GM19455 (cell line): ENCODE measurements around the gene PEPD.
"Not testable (repeated sequence)": the region's sequence is repeated elsewhere in the genome, so short reads cannot be mapped to it uniquely, and the experiment has no call there.

Experiments
- ATAC-seq: cut with Tn5 transposase; IDR thresholded peaks from one replicate; pipeline ENCODE4 v1.9.1; 2021; ENCODE audit not compliant: unreplicated experiment

Gene PEPD

GRCh38 chr19:33499671-33500506 lies 21.7 kb downstream of the PEPD start:
- no peak for ATAC-seq

DNA sequence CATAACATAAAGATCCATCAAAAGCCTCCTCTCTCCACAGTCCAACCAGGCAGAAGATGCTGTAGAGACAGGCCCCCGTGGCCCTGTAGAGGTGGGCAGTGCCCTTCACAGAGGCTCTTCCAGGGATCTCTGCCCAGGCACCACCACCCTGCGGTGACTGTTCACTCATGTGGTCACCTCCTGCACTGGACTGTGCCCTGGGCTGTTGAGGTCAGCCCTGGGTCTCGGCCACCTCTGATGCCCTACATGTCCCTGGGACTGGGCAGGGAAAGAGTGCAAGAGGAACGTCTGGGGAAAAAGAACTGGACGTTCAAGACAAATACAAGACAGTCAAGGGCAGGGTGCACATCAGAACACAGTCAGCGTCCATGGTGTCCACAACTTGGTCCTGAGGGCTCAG lies 22.3 kb downstream of the PEPD start:
- ATAC-seq: no peak

GRCh38 chr19:33498391-33499000 lies 23.1 kb downstream of the PEPD start:
- no peak for ATAC-seq

DNA sequence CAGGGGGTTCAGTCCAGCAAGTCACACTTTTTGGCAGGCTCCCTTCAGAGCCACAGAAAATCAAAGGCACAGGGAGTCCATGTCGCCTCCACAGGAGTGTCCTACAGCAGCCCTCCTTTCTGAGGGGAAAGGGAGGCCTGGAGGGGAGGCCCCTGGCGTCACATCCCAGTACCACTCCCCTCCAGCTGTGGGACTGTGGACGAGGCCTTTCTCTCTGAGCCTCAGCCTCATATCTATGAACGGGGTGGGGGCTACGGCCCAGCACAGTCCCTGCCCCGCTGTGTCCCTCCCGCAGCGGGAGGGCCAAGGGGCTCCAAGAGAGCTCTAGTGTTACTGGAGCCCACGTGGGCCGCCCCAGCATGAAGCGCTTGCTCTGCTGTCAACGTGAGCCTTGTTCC lies 23.8 kb downstream of the PEPD start:
- ATAC-seq: no peak

GRCh38 chr19:33497131-33497777 lies 24.3 kb downstream of the PEPD start:
- ATAC-seq: no peak

DNA sequence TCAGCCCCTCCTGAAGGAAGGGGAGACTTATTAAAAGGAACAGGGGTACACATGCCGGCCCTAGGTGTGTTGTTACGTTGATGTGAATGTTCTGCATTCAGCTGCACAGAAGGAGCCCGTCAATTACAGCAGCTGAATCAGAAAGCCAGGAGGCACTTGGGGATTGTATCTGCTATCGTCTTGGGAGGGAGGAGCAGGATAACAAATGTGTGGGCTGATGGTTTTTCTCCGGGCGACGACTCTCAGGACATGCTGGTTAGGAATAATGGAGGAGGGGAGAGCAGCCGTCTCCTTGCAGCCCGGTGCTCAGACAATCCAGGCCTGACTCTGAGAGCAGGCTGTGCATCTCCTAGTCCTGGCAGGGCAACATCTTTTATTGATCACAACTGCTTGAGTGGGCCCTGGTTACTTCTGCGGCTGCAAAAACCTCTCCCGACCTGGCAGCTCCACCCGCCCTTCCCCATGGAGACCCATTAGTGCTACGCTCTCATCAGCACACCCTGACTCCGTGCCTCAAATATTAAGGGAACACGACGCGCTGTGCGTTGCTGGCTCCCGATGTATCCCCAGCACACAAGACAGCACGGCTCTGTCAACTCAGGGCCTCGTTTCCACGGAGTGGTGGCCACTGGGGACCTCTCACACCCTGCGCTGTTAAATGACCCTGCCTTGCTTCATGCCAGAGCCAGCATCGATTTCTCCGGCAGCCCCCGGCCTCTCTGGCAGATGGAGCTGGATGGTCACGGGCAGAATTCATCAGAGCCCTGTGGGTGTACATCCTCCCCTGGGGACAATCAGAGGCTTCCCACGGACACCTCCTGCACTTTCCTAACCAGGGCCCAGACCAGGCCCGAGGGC lies 25.3 kb downstream of the PEPD start:
- no peak for ATAC-seq

GRCh38 chr19:33493401-33494275 lies 28.0 kb downstream of the PEPD start:
- no peak for ATAC-seq

- ATAC-seq: no peak
These were observed 28.6 kb downstream of the PEPD start for GRCh38 chr19:33492951-33493350.

DNA sequence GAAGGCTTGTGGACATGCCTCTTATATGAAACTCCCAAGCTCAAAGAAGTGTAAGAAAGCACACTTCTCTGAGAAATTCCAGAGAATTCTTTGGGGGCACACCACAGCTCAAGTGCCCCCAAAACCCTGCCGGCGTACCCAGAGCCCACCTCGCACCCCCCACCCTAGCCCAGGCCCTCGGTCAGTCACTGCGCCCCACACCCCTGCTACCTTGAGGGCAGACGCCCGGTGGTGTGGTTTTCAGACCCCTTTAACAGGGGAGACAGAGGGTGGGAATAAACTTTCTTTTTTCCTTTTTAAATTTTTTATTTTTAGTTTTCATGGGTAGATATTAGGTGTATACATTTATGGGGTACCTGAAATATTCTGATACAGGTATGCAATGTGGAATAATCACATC lies 29.5 kb downstream of the PEPD start:
- ATAC-seq: no peak

- not testable (repeated sequence) for ATAC-seq
These were observed 31.0 kb downstream of the PEPD start for GRCh38 chr19:33490596-33490995.

DNA sequence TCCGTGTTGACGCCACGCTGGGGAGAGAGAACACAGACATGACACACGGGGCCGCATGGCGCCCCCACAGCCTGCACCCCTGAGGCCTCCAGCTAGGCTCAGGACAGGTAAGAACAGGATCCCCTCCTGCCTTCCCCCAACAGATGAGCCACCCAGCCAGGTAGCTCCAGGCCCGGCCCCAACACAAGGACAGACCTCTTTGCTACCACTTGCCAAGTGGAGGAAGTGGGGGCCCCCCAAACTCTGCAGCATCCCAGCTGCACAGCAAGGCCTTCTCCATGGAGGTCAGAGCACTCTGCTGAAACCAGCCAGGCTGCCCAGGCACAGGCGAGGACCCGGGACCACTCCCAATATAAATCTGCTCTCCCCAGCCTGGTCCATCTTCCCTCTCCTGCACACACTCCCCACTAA lies 31.5 kb downstream of the PEPD start:
- no peak for ATAC-seq

GRCh38 chr19:33488826-33489225 lies 32.8 kb downstream of the PEPD start:
- ATAC-seq: no peak

- no peak for ATAC-seq
These were observed 33.4 kb downstream of the PEPD start for GRCh38 chr19:33487901-33488800.

DNA sequence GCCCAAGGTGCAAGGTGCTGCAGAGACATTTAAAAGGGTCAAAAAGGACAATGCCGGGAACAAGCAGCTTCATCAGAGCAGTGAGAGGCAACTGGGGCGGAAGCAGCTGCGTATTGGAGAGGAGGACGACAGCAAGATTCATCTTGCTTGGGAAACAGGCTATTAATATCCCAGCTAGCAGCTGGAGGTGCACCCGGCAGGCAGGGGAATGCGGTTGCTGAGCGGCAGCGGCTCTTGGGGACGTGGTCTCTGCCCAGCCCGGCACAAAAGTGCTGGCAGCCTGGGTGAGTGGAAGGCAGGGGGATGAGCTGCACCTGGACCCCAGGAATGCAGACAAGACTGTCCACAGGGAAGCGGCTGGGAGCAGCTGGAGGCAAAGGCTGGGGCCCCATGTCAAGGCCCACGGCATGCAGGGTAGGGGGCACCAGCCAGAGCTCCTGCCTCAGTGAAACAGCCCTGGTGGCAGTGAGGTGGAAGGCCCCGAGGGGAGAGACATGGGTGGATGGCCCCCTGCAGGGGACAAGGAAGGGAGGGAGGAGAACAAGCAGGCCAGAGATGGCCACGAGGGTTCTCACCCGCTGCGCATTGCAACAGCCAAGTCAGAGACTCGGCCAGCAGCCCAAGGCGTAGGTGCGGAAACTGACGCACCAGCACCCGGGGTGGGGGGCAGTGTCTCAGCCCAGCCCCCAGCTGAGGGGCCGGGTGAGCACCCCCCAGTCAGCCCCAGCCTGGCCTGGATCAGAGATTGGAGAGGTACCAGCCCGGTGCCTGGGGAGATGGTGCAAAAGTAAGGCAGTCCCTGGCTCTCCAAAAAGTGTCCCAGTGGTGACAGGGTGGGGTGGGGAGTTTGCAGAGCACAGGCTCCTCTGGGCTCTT lies 34.4 kb downstream of the PEPD start:
- no peak for ATAC-seq

GRCh38 chr19:33486407-33486806 lies 35.2 kb downstream of the PEPD start:
- ATAC-seq: no peak

DNA sequence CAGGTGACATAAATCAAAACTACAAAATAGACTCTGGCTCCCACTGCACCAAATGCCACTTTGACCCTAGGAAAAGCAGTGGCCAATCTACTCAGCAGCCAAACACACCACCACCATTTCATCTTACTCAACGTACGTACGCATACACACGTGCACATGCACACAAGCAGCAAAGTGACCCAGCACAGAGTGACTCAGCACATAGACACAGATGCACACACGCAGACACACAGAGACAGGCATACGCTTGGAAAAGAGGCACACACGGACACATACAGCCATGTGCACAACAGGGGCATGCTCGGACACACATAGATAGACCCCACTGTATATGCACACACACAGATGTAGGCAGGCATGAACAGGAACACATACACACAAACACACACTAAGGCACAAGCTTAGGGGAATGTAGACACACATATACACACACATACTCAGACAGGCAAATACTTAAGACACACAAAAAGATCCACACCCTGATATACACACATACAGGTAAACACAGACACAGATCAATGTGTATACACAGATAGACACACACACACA lies 37.3 kb downstream of the PEPD start:
- no peak for ATAC-seq

- ATAC-seq: no peak
These were observed 39.1 kb downstream of the PEPD start for GRCh38 chr19:33482476-33482875.

GRCh38 chr19:33481863-33482262 lies 39.7 kb downstream of the PEPD start:
- ATAC-seq: no peak
